ENCODE results near the gene ABCG4.
A peak's percentile ranks its signal among the peaks of the same experiment; 100 is the strongest.
"Not testable (repeated sequence)": the region's sequence is repeated elsewhere in the genome, so short reads cannot be mapped to it uniquely, and the experiment has no call there.

ABCG4 gene

GRCh38 chr11:119149018-119149785 is at the start of gene ABCG4:
Gene ABCG4, plus strand, starts transcription at chr11:119149052. Its CDS starts 914 bp downstream, at chr11:119149966.
- DNase-seq = no peak

GRCh38 chr11:119099711-119100110 is 49.1 kb upstream of the ABCG4 start:
- DNase-seq = no peak

- no peak for DNase-seq
These were observed 48.4 kb upstream of the ABCG4 start for GRCh38 chr11:119100246-119100970.

- DNase-seq = no peak
These were observed 47.7 kb upstream of the ABCG4 start for GRCh38 chr11:119100994-119101758.

- DNase-seq = peak; percentile 92
These were observed 47.0 kb upstream of the ABCG4 start, which contains the start of gene DPAGT1 for GRCh38 chr11:119101759-119102423. Gene DPAGT1, minus strand, starts transcription at chr11:119101853. Its CDS starts 198 bp downstream, at chr11:119101655.

- DNase-seq = not testable (repeated sequence)
These were observed 45.6 kb upstream of the ABCG4 start for GRCh38 chr11:119103161-119103664.

- no peak for DNase-seq
These were observed 45.1 kb upstream of the ABCG4 start for GRCh38 chr11:119103793-119104192.

GRCh38 chr11:119106564-119107537 is 42.0 kb upstream of the ABCG4 start, which contains the start of gene C2CD2L:
Gene C2CD2L, plus strand, starts transcription at chr11:119107344. Its CDS starts 398 bp downstream, at chr11:119107742.
- DNase-seq = peak; percentile 94

- no peak for DNase-seq
These were observed 41.2 kb upstream of the ABCG4 start for GRCh38 chr11:119107538-119108145.

- DNase-seq = no peak
These were observed 40.6 kb upstream of the ABCG4 start for GRCh38 chr11:119108146-119108856.

GRCh38 chr11:119108857-119109221 is 40.0 kb upstream of the ABCG4 start:
- DNase-seq = no peak

GRCh38 chr11:119109843-119110242 is 39.0 kb upstream of the ABCG4 start:
- no peak for DNase-seq

- DNase-seq = no peak
These were observed 38.4 kb upstream of the ABCG4 start for GRCh38 chr11:119110439-119110838.

- DNase-seq = no peak
These were observed 37.4 kb upstream of the ABCG4 start for GRCh38 chr11:119111361-119111925.

- DNase-seq = no peak
These were observed 36.4 kb upstream of the ABCG4 start for GRCh38 chr11:119112314-119113020.

GRCh38 chr11:119113716-119114115 is 35.1 kb upstream of the ABCG4 start:
- no peak for DNase-seq

GRCh38 chr11:119114351-119114750 is 34.5 kb upstream of the ABCG4 start:
- no peak for DNase-seq

GRCh38 chr11:119115484-119116234 is 33.2 kb upstream of the ABCG4 start:
- DNase-seq = no peak
